Measurements from ENCODE around the gene RIPK3. TPM values are rescaled to one million over a fixed set of nuclear protein-coding genes. Genes with fewer than 3 reads are reported as not detected.

RIPK3 gene
- polyA plus RNA-seq, 4 donors = 2.6 to 4.4 (median 3.5) TPM

DNA sequence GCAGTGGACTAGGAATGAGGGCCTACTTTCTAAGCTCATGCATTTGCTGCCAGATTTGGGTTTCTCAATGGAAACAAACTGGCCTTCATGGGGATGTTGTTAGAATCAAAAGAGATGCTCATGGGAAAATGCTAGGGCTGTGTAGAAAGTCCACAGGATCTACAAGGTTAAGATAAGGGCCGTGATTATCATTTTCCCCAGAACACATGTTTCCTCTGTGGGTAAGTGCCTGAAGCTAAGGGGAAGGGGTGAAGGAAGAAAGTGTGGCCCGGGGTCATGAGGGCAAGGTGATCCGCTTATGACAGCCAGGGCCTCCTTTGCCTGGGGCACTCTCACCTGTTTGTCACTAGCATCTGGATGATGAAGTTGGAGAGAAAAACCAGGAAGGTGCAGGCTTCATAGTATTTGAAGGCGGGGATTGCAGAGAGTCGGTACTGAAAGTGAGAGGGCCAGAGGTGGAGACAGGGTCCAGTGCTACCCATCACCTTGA lies 14.7 kb downstream of the RIPK3 start:
- no peak for DNase-seq (ENCODE audit: low read depth in 4 of 4, low spot score in 2 of 4)

- no peak for DNase-seq (ENCODE audit: low read depth in 4 of 4, low spot score in 2 of 4)
Measured at GRCh38 chr14:24324024-24324423, 15.8 kb downstream of the RIPK3 start.

DNA sequence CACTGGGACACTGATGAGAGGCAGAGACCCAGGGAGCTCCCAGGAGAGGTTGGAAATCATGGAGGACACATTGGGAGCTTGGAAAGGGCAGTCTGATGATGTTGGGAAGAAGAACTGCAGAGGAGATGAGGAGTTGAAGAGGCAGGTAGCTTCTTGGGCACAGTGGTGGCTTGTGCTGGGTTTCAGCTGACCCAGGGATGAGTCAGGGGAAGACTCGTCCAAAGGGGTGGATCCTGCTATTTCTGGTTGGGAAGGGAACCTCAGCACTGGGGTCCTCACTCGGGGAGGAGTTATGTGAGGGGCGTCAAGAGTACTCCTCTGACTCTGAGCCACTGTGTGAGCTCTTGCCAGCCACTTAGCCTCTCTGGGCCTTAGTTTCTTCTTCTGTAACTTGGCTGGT lies 16.4 kb downstream of the RIPK3 start:
- no peak for DNase-seq (ENCODE audit: low read depth in 4 of 4, low spot score in 2 of 4)

DNA sequence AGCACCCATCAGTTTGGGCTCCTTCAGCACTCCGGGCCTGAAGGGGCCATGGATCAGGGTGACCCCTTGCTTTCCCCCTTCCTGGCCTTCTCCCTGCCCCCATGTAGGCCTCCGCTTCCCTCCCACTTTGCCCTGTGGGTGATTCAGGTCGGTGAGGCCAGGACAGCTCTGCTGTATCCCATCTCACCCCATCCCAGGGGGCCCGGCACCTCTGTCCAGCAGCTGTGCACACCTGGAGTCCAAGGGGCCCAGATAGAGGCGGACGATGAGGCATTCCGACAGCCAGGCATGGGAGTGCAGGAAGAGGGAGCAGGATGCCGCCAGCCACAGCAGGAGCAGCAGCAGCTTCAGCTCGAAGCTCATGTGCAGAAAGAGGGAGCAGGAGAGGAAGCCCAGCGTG lies 17.1 kb downstream of the RIPK3 start:
- DNase-seq (ENCODE audit: low read depth in 4 of 4, low spot score in 2 of 4) = no peak

- DNase-seq (ENCODE audit: low read depth in 4 of 4, low spot score in 2 of 4) = no peak
Measured at GRCh38 chr14:24321212-24321975, 18.4 kb downstream of the RIPK3 start.

DNA sequence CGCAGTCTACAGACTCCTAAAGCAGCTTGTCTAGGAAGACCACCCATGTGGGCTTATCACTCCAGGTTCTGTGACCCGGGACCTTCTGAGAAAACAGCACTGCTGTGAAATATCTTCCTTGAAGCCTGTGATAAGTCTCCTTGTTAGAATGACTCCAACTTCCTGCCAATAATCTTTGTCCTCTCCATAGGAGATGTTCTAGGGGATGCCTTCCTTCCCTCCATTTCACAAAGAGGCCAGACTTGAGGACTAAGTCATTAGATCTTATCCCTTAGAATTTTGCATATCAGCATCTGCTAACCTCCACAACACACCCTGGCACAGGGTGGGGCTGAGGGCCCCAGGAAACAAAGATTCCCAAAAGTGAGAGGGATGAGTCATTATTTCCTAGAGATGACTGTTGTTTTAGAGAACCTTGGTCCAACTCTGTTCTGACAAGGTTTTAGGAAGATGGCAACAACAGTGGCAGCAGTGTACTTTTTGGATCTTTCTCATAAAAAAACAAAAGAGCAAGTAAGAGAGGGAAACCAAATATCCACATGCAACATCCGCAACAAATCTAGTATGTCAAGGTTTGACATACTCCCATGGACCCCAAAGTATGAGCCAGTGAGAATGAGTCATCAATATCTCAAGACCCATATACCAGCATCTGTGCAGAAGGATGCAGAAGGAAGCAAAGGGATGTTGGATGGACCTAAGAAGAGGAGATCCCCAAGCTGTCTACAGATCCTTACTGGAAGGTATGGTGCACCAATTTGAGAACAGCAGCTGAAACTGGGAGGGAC lies 22.5 kb downstream of the RIPK3 start:
- DNase-seq (ENCODE audit: low read depth in 4 of 4, low spot score in 2 of 4) = no peak

GRCh38 chr14:24316597-24316950 lies 23.2 kb downstream of the RIPK3 start:
- no peak for DNase-seq (ENCODE audit: low read depth in 4 of 4, low spot score in 2 of 4)

DNA sequence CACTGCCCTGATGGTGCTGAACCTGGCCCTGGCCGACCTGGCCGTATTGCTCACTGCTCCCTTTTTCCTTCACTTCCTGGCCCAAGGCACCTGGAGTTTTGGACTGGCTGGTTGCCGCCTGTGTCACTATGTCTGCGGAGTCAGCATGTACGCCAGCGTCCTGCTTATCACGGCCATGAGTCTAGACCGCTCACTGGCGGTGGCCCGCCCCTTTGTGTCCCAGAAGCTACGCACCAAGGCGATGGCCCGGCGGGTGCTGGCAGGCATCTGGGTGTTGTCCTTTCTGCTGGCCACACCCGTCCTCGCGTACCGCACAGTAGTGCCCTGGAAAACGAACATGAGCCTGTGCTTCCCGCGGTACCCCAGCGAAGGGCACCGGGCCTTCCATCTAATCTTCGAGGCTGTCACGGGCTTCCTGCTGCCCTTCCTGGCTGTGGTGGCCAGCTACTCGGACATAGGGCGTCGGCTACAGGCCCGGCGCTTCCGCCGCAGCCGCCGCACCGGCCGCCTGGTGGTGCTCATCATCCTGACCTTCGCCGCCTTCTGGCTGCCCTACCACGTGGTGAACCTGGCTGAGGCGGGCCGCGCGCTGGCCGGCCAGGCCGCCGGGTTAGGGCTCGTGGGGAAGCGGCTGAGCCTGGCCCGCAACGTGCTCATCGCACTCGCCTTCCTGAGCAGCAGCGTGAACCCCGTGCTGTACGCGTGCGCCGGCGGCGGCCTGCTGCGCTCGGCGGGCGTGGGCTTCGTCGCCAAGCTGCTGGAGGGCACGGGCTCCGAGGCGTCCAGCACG lies 23.8 kb downstream of the RIPK3 start:
- no peak for DNase-seq (ENCODE audit: low read depth in 4 of 4, low spot score in 2 of 4)

- no peak for DNase-seq (ENCODE audit: low read depth in 4 of 4, low spot score in 2 of 4)
Measured at GRCh38 chr14:24315243-24315806, 24.5 kb downstream of the RIPK3 start.

- no peak for DNase-seq (ENCODE audit: low read depth in 4 of 4, low spot score in 2 of 4)
Measured at GRCh38 chr14:24314377-24315193, 25.2 kb downstream of the RIPK3 start.

- no peak for DNase-seq (ENCODE audit: low read depth in 4 of 4, low spot score in 2 of 4)
Measured at GRCh38 chr14:24313913-24314312, 25.9 kb downstream of the RIPK3 start.

GRCh38 chr14:24312736-24313507 lies 26.9 kb downstream of the RIPK3 start:
- DNase-seq (ENCODE audit: low read depth in 4 of 4, low spot score in 2 of 4) = no peak

DNA sequence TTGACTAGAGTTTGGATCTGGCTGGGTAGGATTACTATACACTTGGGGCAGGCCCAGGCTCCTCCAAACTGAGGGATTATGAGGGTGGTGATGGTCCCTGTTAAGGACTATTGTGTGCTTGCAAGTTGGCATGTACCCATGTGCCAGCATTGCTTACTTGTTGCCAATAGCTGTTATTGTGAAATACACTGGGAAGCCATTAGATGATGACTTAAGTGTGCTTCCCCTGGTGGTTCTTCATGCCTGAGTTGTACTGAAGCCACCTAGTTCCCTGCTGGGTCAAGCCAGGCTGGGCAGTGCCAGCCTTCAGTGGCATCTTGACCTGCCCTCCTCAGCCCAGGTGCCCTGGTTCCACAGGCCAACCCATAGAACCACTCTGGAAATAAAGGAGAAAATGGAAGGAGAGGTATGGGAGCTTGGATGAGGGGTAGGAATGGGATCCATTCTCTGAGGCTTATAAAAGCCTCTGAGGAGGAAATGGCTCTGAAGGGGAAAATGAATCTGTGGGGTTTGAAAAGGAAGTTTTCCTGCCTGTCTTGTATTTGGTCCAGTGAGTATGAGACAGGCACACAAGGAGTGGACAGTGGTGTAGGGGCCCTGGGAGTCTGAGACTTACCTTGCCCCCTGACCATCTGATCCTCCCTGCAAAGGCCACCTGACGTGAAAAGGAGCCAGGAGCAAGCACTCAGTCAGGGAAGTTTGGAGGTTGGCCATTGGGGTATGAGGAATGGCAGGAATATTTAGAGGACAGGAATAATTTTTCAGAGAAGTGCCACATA lies 27.8 kb downstream of the RIPK3 start:
- DNase-seq (ENCODE audit: low read depth in 4 of 4, low spot score in 2 of 4) = no peak

GRCh38 chr14:24310646-24311604 lies 28.9 kb downstream of the RIPK3 start, which contains the start of gene LTB4R:
Gene LTB4R (plus strand): TSS chr14:24311502. CDS start chr14:24315652, 4,150 bp downstream.
- peak in 1 of 4 donors; percentile 55 for DNase-seq (ENCODE audit: low read depth in 4 of 4, low spot score in 2 of 4)

- no peak for DNase-seq (ENCODE audit: low read depth in 4 of 4, low spot score in 2 of 4)
Measured at GRCh38 chr14:24310265-24310645, 29.5 kb downstream of the RIPK3 start.

DNA sequence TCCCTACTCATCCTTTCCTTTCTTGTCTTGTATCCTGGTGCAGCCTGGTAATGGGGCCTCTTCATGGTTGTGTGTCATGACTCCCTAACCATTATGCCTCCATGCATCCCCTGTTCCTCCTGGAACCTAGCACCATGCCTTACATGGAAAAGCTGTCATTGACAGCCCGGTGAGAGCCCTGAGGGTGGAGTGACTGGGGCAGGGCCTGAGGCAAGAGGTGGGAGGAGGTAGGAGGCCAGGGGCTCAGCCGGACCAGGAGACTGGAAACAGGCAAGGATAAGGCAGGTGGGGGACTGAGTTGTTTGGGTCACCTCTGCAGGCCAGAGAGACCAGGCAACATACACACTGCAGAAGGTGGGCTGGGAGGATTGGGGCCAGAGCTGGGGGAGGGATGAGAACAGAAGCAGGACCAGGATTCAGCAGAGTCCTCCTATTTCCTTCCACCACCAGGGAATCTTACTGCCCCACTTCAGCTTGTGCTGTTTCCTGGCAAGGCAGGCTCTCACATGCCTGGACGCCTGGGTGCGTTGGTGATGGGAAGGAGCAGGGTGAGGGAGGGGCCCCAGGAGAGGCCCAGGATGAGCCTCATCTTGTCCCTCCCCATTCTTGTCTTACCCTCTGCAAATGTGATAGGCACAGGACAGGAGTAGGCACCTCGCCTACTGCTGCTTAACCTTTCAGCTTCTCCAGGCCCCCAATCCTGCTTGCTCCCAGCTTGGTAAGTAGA lies 30.1 kb downstream of the RIPK3 start, which contains the start of gene LTB4R2:
TSS of gene LTB4R2 (plus strand) at position 603 of the 727 bp plus-strand sequence. CDS start 525 bp downstream, outside the sequence.
- DNase-seq (ENCODE audit: low read depth in 4 of 4, low spot score in 2 of 4) = no peak
